ENCODE data around the gene RASAL1. TPM values are rescaled to one million over a fixed set of nuclear protein-coding genes. Genes with fewer than 3 reads are reported as not detected.

RASAL1 gene
- total and polyA plus RNA-seq, 2 donors (not counting 1 experiment from before 2014, with no cell fraction given), result 0.10 to 11.0 TPM

Small RNAs within 50 kb of the gene (small RNA-seq; reads per million reads assigned to genes)
- gene MIR7106 (ENCODE audit: insufficient read length, low read depth, low replicate concordance), result not detected
- gene RF00019 (ENCODE audit: insufficient read length, low read depth, low replicate concordance), result not detected

Other genes starting within 250 kb of the RASAL1 start
- 45.7 and 48.3 TPM in 2 replicates for gene OAS1, start 228.8 kb downstream of the RASAL1 start, total RNA-seq
- 39.8 and 70.2 TPM in 2 replicates for gene OAS1, start 228.8 kb downstream of the RASAL1 start, polyA plus RNA-seq
- gene OAS3, start 197.3 kb downstream of the RASAL1 start, total RNA-seq, result 24.9 and 25.5 TPM in 2 replicates
- gene OAS3, start 197.3 kb downstream of the RASAL1 start, polyA plus RNA-seq, result 8.5 and 16.5 TPM in 2 replicates
- 57.4 and 59.3 TPM in 2 replicates for gene OAS2, start 157.2 kb downstream of the RASAL1 start, total RNA-seq
- gene OAS2, start 157.2 kb downstream of the RASAL1 start, polyA plus RNA-seq, result 20.4 and 31.6 TPM in 2 replicates
- gene DTX1, start 79.0 kb downstream of the RASAL1 start, total RNA-seq, result 47.0 and 47.8 TPM in 2 replicates
- gene DTX1, start 79.0 kb downstream of the RASAL1 start, polyA plus RNA-seq, result 49.5 and 88.6 TPM in 2 replicates
- gene CFAP73, start 14.0 kb upstream of the RASAL1 start, total RNA-seq, result 5.1 and 5.8 TPM in 2 replicates
- gene CFAP73, start 14.0 kb upstream of the RASAL1 start, polyA plus RNA-seq, result 0.13 TPM in 1 of 2 replicates, not detected in the other
- 90.1 and 101 TPM in 2 replicates for gene DDX54, start 49.7 kb upstream of the RASAL1 start, total RNA-seq
- 55.4 and 65.4 TPM in 2 replicates for gene DDX54, start 49.7 kb upstream of the RASAL1 start, polyA plus RNA-seq
- 16.2 and 17.9 TPM in 2 replicates for gene RITA1, start 50.0 kb upstream of the RASAL1 start, total RNA-seq
- 6.2 and 8.1 TPM in 2 replicates for gene RITA1, start 50.0 kb upstream of the RASAL1 start, polyA plus RNA-seq
- gene TPCN1, start 85.7 kb upstream of the RASAL1 start, total RNA-seq, result 258 and 267 TPM in 2 replicates
- gene TPCN1, start 85.7 kb upstream of the RASAL1 start, polyA plus RNA-seq, result 80.8 and 89.0 TPM in 2 replicates
- gene SLC8B1, start 199.3 kb upstream of the RASAL1 start, total RNA-seq, result 34.1 and 35.6 TPM in 2 replicates
- gene SLC8B1, start 199.3 kb upstream of the RASAL1 start, polyA plus RNA-seq, result 18.7 and 21.1 TPM in 2 replicates
- 11.6 and 14.0 TPM in 2 replicates for gene PLBD2, start 222.8 kb upstream of the RASAL1 start, total RNA-seq
- 1.9 and 2.9 TPM in 2 replicates for gene PLBD2, start 222.8 kb upstream of the RASAL1 start, polyA plus RNA-seq